Endothelial cell of umbilical vein (primary cell): Measurements from ENCODE around the gene NPTX1. TPM values are rescaled to one million over a fixed set of nuclear protein-coding genes. Genes with fewer than 3 reads are reported as not detected.
"Not testable (repeated sequence)": the region's sequence is repeated elsewhere in the genome, so short reads cannot be mapped to it uniquely, and the experiment has no call there.

Experiments used
- BruUV-seq: library from RNA; stranded (reverse); fragments of 400-500 nt; replicated peaks from 2 replicates; lab custom pipeline; 2021; lab: Mats Ljungman, UMichigan
- CTCF ChIA-PET: fragments of 300-600, 350-600 bp; sonication (Branson Sonifier 250); formaldehyde crosslinking; loops from one replicate; lab custom pipeline; 2021; ENCODE audit warnings: antibody characterized with exemption, inconsistent platforms; lab: Charles Lee
- POLR2A ChIA-PET: fragments of 300-600, 350-600 bp; sonication (Branson Sonifier 250); formaldehyde crosslinking; loops from one replicate; lab custom pipeline; 2021; ENCODE audit warnings: antibody characterized with exemption, inconsistent platforms; lab: Charles Lee
- DNase-seq: peaks from one replicate; pipeline ENCODE4 v3.0.0-alpha.2; 2011; ENCODE audit warnings: low read depth, low spot score
- FAIRE-seq: peaks from 2 replicates; lab custom pipeline; 2011; peaks lifted over from hg19 to GRCh38; lab: Jason Lieb, UNC
- H2AFZ ChIP-seq: 2 replicates; pipeline ENCODE4 v1.6.0; 2012; ENCODE audit warnings: low read depth, low read length, control low read depth, inconsistent platforms
- H3K27ac ChIP-seq: 2 replicates; pipeline ENCODE4 v1.5.1; 2011; ENCODE audit warnings: low read depth, mild to moderate bottlenecking, control low read depth, low read length, moderate library complexity; ENCODE audit not compliant: insufficient read depth
- H3K27me3 ChIP-seq, 2 experiments: 2 replicates each; pipeline versions ENCODE4 v1.6.0 to v1.6.1; 2011; ENCODE audit warnings: low read length in 2 of 2, mixed read lengths in 1 of 2; ENCODE audit not compliant: control insufficient read depth in 2 of 2, insufficient read depth in 2 of 2
- H3K36me3 ChIP-seq, 2 experiments: 2 replicates in 1 of 2; 3 replicates in 1 of 2; pipeline ENCODE4 v1.5.1; 2011; ENCODE audit warnings: low read length in 2 of 2, mild to moderate bottlenecking in 1 of 2, moderate library complexity in 1 of 2; ENCODE audit not compliant: control insufficient read depth in 2 of 2, insufficient read depth in 2 of 2; ENCODE audit errors: extremely low read depth in 1 of 2
- H3K4me1 ChIP-seq: 3 replicates; pipeline ENCODE4 v1.5.1; 2011; ENCODE audit warnings: mild to moderate bottlenecking, low read length; ENCODE audit not compliant: control insufficient read depth, insufficient read depth; ENCODE audit errors: extremely low read depth
- H3K4me2 ChIP-seq: 2 replicates; pipeline ENCODE4 v1.6.1; 2011; ENCODE audit warnings: low read length, control low read depth, mixed read lengths; ENCODE audit not compliant: insufficient read depth
- H3K4me3 ChIP-seq, 3 experiments: fragments of 200-600 bp in 1 of 3; sonication (generic), shearing (Covaris generic) in 1 of 3; replicated peaks in 1 of 3; 2 replicates each; pipeline ENCODE4 v1.5.1; 2011 to 2016; ENCODE audit warnings: control low read depth in 3 of 3, low read length in 3 of 3, mild to moderate bottlenecking in 2 of 3, inconsistent platforms in 1 of 3, low read depth in 1 of 3, moderate library complexity in 1 of 3; ENCODE audit not compliant: insufficient read depth in 1 of 3
- H3K79me2 ChIP-seq: 2 replicates; pipeline ENCODE4 v1.6.0; 2012; ENCODE audit warnings: low read length, inconsistent platforms; ENCODE audit not compliant: control insufficient read depth, insufficient read depth
- H3K9ac ChIP-seq: replicated peaks from 2 replicates; pipeline ENCODE3; 2011; ENCODE audit warnings: low read length, control low read depth; ENCODE audit not compliant: insufficient read depth; ENCODE audit errors: extremely low read depth
- H3K9me1 ChIP-seq: replicated peaks from 3 replicates; pipeline ENCODE4 v1.6.0; 2011; ENCODE audit warnings: mild to moderate bottlenecking, low read length; ENCODE audit not compliant: control insufficient read depth, insufficient read depth; ENCODE audit errors: extremely low read depth
- H3K9me3 ChIP-seq: replicated peaks from 2 replicates; pipeline ENCODE4 v1.5.1; 2012; ENCODE audit warnings: low read length, inconsistent platforms; ENCODE audit not compliant: control insufficient read depth, insufficient read depth
- H4K20me1 ChIP-seq: replicated peaks from 2 replicates; pipeline ENCODE3; 2011; ENCODE audit warnings: mild to moderate bottlenecking, low read length; ENCODE audit not compliant: control insufficient read depth, insufficient read depth; ENCODE audit errors: extremely low read depth
- FOS ChIP-seq: IDR thresholded peaks from 2 replicates; pipeline ENCODE4 v1.6.1; 2011; ENCODE audit warnings: mild to moderate bottlenecking, low read length, moderate library complexity, borderline replicate concordance; ENCODE audit not compliant: insufficient read depth
- GATA2 ChIP-seq: IDR thresholded peaks from 2 replicates; pipeline ENCODE4 v1.7.0; 2011; ENCODE audit warnings: low read depth, mild to moderate bottlenecking, moderate library complexity, mixed read lengths, low read length; ENCODE audit not compliant: insufficient read length, insufficient read depth
- MYC ChIP-seq: IDR thresholded peaks from one replicate; pipeline ENCODE4 v1.6.1; 2011; ENCODE audit warnings: mild to moderate bottlenecking, low read depth, low read length
- dilution Hi-C: fragments of 300-500 bp; cut with MboI; formaldehyde crosslinking; loops from one replicate; pipeline ENCODE4 v1.15.0; 2019; ENCODE audit warnings: low sequenced_read_pairs; ENCODE audit not compliant: extremely low pct_ligation_motif_present
- intact Hi-C: fragments of 100-400 bp; cut with micrococcal nuclease; formaldehyde crosslinking; loops from one replicate; pipeline ENCODE4 v1.10.0; 2022
- polyA plus RNA-seq, 4 experiments: library from polyadenylated mRNA; depleted of rRNA in 3 of 4; stranded (reverse) in 3 of 4; unstranded in 1 of 4; fragments of >200 nt; gene quantifications; 2 replicates each; pipeline versions ENCODE4 v1.2.1 to v1.2.3, GENCODE V29; 2011 to 2012; ENCODE audit warnings: missing spikeins in 1 of 4
- total RNA-seq: library from RNA; stranded (reverse); gene quantifications from 2 replicates; pipeline ENCODE4 v1.2.3, GENCODE V29; 2021

The NPTX1 gene
- total and polyA plus RNA-seq, 2 donors (not counting 3 experiments of a cell fraction or from before 2014, with no cell fraction given) = 0.03 TPM; not detected in 1

DNA sequence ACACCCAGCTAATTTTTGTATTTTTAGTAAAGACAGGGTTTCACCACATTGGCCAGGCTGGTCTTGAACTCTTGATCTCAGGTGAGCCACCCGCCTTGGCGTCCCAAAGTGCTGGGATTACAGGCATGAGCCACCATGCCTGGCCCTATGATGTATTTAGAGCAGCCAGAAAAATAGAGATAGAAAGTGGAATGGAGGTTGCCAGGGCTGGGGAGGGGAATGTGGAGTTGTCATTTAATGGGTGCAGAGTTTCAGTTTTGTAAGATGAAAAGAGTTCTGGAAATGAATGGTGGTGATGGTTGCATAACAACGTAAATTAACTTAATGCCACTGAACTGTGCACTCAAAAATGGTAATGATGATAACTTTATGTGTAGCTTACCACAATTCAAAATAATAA is 31.6 kb upstream of the NPTX1 start:
- intact Hi-C loops = no loop called here
- Histone ChIP-seq H4K20me1 (no peaks in the 10 kb centered on the region), H3K9ac (no peak overlapping the region), H3K4me1 (no peaks in the 10 kb centered on the region), H3K36me3 (no peaks in the 10 kb centered on the region), H3K4me2 (no peak overlapping the region), H3K79me2 (no peaks in the 10 kb centered on the region), H3K9me3 (no peaks in the 10 kb centered on the region), H3K27me3 (peaks cover 3 to 12% of the 10 kb centered on the region in 2 experiments), H3K9me1 (no peaks in the 10 kb centered on the region), H3K4me3 (no peak overlapping the region), H2AFZ (no peak overlapping the region), H3K27ac (no peak overlapping the region)
- FAIRE-seq = no peak
- POLR2A ChIA-PET = no interaction called here
- TF ChIP-seq FOS (no peak), GATA2 (no peak), MYC (no peak)
- BruUV-seq = no TSS peak
- CTCF ChIA-PET = no interaction called here
- dilution Hi-C loops = no loop called here
- no peak for DNase-seq

DNA sequence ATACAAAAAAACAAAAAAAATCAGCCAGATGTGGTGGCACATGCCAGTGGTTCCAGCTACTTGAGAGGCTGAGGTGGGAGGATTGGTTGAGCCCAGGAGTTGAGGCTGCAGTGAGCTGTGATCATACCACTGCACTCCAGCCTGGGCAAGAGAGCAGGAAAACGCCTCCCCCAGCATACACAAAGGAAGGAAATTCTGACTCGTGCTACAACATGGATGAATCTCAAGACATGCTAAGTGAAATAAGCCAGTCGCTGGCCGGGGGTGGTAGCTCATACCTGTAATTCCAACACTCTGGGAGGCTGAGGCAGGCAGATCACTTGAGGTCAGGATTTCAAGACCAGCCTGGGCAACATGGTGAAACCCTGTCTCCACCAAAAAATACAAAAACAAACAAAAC is 30.8 kb upstream of the NPTX1 start:
- H4K20me1 ChIP-seq, H3K9ac ChIP-seq, H3K4me3 ChIP-seq, H3K4me1 ChIP-seq, H3K9me1 ChIP-seq, intact Hi-C loops, H2AFZ ChIP-seq, H3K9me3 ChIP-seq, H3K79me2 ChIP-seq, BruUV-seq, H3K27ac ChIP-seq, CTCF ChIA-PET, dilution Hi-C loops, H3K36me3 ChIP-seq, H3K4me2 ChIP-seq, POLR2A ChIA-PET: not testable (repeated sequence)
- H3K27me3 ChIP-seq = peaks cover 3 to 12% of the 10 kb centered on the region in 2 experiments
- FAIRE-seq = peak; percentile 79
- peak; percentile 13 for DNase-seq
